Measurements from ENCODE around the gene LMX1A. TPM values are rescaled to one million over a fixed set of nuclear protein-coding genes. Genes with fewer than 3 reads are reported as not detected.

The LMX1A gene
- total and polyA plus RNA-seq, 12 donors: 0.08 TPM; not detected in 11

DNA sequence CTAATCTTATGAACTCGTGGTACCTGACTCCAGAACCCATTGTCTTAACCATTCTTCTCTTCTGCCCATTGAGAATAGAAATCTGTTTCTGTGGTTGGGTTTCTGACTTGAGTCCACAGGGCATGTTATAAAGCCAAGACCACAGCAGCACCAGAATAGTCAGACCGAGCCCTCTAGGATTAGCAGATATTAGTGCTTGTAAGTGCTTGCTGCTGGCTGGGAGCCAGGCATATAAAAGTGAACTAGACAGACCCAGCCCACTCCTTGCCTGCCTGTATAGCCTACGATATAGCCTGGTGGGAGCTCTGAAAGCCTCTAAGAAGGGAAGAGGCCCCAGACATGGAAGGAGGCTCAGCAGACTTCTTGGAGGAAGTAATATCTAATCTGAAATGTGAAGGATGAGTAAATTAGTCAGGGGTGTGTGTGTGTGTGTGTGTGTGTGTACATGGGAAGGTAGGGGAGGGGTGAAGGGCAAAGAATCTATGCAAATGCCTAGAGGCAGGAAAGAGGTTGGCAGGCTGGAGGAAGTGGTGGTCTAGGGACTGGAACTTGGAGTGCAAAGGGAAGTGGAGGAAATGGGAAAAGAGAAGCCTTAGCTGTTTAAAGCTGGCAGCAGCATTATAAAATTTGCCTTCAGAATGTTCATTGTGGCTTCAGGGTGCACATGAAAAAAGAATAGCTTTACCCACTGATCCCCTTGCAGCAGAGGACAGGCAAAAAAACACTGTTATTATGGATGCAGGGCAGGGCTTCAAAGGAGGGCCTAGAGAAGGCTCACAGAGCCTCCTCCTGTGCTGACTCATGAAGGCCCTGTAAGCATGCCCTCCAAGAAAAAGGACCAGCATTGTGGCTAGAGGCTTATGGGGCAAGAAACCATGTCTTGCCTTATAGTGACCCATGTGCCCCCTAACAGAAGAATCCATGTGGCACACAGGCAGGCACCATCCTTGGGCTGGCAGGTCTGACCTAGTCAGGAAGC lies 169.2 kb downstream of the LMX1A start:
- no peak overlapping the region for H3K27ac ChIP-seq
- DNase-seq: no peak
- H3K9me3 ChIP-seq (replicated peaks in 1 of 3): no peaks in the 10 kb centered on the region
- no peak overlapping the region for H3K4me3 ChIP-seq
- no peaks in the 10 kb centered on the region for H3K27me3 ChIP-seq
- intact Hi-C loops (cut with DNase I): no loop called here
- TF ChIP-seq POLR2A (IDR thresholded peaks at IDR 0.05): no peak
- TF ChIP-seq, protein P1, sequence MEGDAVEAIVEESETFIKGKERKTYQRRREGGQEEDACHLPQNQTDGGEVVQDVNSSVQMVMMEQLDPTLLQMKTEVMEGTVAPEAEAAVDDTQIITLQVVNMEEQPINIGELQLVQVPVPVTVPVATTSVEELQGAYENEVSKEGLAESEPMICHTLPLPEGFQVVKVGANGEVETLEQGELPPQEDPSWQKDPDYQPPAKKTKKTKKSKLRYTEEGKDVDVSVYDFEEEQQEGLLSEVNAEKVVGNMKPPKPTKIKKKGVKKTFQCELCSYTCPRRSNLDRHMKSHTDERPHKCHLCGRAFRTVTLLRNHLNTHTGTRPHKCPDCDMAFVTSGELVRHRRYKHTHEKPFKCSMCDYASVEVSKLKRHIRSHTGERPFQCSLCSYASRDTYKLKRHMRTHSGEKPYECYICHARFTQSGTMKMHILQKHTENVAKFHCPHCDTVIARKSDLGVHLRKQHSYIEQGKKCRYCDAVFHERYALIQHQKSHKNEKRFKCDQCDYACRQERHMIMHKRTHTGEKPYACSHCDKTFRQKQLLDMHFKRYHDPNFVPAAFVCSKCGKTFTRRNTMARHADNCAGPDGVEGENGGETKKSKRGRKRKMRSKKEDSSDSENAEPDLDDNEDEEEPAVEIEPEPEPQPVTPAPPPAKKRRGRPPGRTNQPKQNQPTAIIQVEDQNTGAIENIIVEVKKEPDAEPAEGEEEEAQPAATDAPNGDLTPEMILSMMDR (IDR thresholded peaks at IDR 0.05): no peak
- no peaks in the 10 kb centered on the region for H3K36me3 ChIP-seq (replicated peaks in 1 of 2)
- no peaks in the 10 kb centered on the region for H3K4me1 ChIP-seq (replicated peaks in 1 of 2)
- WGBS, 4 donors: 62 to 87% (median 69%) methylated on average over 3 of the region's 3 CpGs

DNA sequence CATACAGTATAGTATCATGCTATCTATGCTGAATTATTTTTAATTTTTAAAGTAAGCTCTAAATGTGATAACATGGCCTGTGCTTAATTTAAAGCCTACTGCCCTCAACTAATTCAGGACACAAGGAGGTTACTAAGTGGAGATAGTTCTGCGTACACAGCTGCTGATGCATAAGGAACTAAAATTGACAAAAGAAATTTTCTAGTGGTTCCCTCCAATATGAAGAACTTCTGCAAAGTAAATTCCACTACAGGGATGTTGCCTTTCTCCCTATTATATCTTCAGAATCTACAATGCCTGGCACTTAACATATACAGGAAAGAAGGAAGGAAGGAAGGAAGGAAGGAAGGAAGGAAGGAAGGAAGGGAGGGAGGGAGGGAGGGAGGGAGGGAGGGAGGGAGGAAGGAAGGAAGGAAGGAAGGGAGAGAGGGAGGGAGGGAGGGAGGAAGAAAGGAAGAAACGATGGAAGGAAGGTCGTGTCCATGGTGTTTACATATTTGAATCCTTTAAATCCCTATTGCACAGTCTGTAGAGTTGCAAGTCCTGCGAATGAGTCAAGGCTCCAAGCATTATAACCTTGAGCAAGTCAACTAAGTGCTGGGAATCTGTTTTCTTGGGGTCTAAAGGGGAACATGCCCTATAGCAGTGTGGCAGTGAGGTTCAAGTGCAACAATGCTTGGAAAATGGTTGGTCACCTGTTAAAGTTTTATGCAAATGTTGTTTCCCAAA lies 171.2 kb downstream of the LMX1A start:
- WGBS, 4 donors: 44 to 76% (median 55%) methylated on average over 4 of the region's 4 CpGs
- TF ChIP-seq, protein P1 (IDR thresholded peaks at IDR 0.05): no peak
- TF ChIP-seq POLR2A (IDR thresholded peaks at IDR 0.05): no peak
- Histone ChIP-seq H3K4me1 (replicated peaks in 1 of 2) (no peaks in the 10 kb centered on the region), H3K9me3 (replicated peaks in 1 of 3) (no peaks in the 10 kb centered on the region), H3K36me3 (replicated peaks in 1 of 2) (no peaks in the 10 kb centered on the region), H3K27me3 (no peaks in the 10 kb centered on the region), H3K4me3 (no peak overlapping the region), H3K27ac (no peak overlapping the region)
- DNase-seq: no peak
- intact Hi-C loops (cut with DNase I): no loop called here

DNA sequence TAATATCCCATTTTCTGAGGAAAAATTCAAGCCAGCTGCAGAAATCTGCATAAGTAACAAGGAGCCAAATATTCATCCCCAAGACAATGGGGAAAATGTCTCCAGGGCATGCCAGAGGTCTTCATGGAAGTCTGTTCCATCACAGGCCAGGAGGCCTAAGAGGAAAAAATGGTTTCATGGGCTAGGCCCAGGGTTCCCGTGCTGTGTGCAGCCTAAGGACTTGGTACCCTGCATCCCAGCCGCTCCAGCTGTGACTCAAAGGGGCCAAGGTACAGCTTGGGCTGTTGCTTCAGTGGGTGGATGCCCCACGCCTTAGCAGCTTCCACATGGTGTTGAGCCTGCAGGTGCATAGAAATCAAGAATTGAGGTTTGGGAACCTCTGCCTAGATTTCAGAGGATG lies 173.5 kb downstream of the LMX1A start:
- no peak for DNase-seq
- TF ChIP-seq, protein P1 (IDR thresholded peaks at IDR 0.05): no peak
- TF ChIP-seq POLR2A (IDR thresholded peaks at IDR 0.05): no peak
- Histone ChIP-seq H3K4me3 (no peak overlapping the region), H3K36me3 (replicated peaks in 1 of 2) (no peaks in the 10 kb centered on the region), H3K27me3 (no peaks in the 10 kb centered on the region), H3K9me3 (replicated peaks in 1 of 3) (no peaks in the 10 kb centered on the region), H3K27ac (no peak overlapping the region), H3K4me1 (replicated peaks in 1 of 2) (no peaks in the 10 kb centered on the region)
- intact Hi-C loops (cut with DNase I): no loop called here
- 63 to 82% (median 70%) methylated on average over 1 to 3 of the region's 3 CpGs for WGBS, 4 donors

DNA sequence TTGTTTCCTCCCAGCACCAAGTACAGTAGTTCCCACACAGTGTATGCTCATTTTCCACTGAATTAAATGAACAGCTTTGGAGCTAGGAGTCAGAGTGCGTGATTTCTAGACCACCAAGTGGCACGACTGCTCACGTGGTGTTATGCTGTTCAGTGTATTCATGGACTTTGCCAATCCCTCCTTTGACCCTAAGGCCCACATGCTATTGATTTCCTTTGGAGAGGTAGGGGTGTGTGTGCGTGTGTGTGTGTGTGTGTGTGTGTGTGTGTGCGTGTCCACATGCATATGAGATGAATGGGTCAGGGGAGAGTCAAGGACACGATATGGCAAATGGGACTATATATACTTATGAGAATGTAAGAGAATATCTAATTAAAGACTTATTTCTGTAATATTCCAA lies 177.2 kb downstream of the LMX1A start:
- Histone ChIP-seq H3K27me3 (no peaks in the 10 kb centered on the region), H3K4me3 (no peak overlapping the region), H3K36me3 (replicated peaks in 1 of 2) (no peaks in the 10 kb centered on the region), H3K27ac (no peak overlapping the region), H3K4me1 (replicated peaks in 1 of 2) (no peaks in the 10 kb centered on the region), H3K9me3 (replicated peaks in 1 of 3) (no peaks in the 10 kb centered on the region)
- intact Hi-C loops (cut with DNase I): no loop called here
- no peak for DNase-seq
- TF ChIP-seq, protein P1 (IDR thresholded peaks at IDR 0.05): no peak
- no peak for TF ChIP-seq POLR2A (IDR thresholded peaks at IDR 0.05)
- 60 to 62% (median 61%) methylated on average over 6 of the region's 6 CpGs for WGBS, 4 donors

All from adrenal gland (tissue), 12 donors.